Measurements from ENCODE around the gene IGSF5.
"Not testable (repeated sequence)": the region's sequence is repeated elsewhere in the genome, so short reads cannot be mapped to it uniquely, and the experiment has no call there.

IGSF5 gene

GRCh38 chr21:39737376-39738000 is 7.5 kb upstream of the IGSF5 start:
- DNase-seq (ENCODE audit: extremely low read depth in 1 of 2, low read depth in 1 of 2) = no peak

- no peak for DNase-seq (ENCODE audit: extremely low read depth in 1 of 2, low read depth in 1 of 2)
These were observed 6.4 kb upstream of the IGSF5 start for GRCh38 chr21:39738566-39738965.

GRCh38 chr21:39739531-39739930 is 5.5 kb upstream of the IGSF5 start:
- not testable (repeated sequence) for DNase-seq (ENCODE audit: extremely low read depth in 1 of 2, low read depth in 1 of 2)

- DNase-seq (ENCODE audit: extremely low read depth in 1 of 2, low read depth in 1 of 2) = not testable (repeated sequence)
These were observed 2.4 kb upstream of the IGSF5 start for GRCh38 chr21:39742561-39742960.

- DNase-seq (ENCODE audit: extremely low read depth in 1 of 2, low read depth in 1 of 2) = not testable (repeated sequence)
These were observed 349 bp downstream of the IGSF5 start for GRCh38 chr21:39745332-39745731.

- no peak for DNase-seq (ENCODE audit: extremely low read depth in 1 of 2, low read depth in 1 of 2)
These were observed 5.7 kb downstream of the IGSF5 start for GRCh38 chr21:39750670-39751069.

GRCh38 chr21:39754811-39755210 is 9.8 kb downstream of the IGSF5 start:
- no peak for DNase-seq (ENCODE audit: extremely low read depth in 1 of 2, low read depth in 1 of 2)

- DNase-seq (ENCODE audit: extremely low read depth in 1 of 2, low read depth in 1 of 2) = no peak
These were observed 11.3 kb downstream of the IGSF5 start for GRCh38 chr21:39756285-39756684.

- no peak for DNase-seq (ENCODE audit: extremely low read depth in 1 of 2, low read depth in 1 of 2)
These were observed 18.4 kb downstream of the IGSF5 start for GRCh38 chr21:39763272-39763970.

- no peak for DNase-seq (ENCODE audit: extremely low read depth in 1 of 2, low read depth in 1 of 2)
These were observed 29.2 kb downstream of the IGSF5 start for GRCh38 chr21:39774227-39774626.

GRCh38 chr21:39775816-39776215 is 30.8 kb downstream of the IGSF5 start:
- no peak for DNase-seq (ENCODE audit: extremely low read depth in 1 of 2, low read depth in 1 of 2)

- DNase-seq (ENCODE audit: extremely low read depth in 1 of 2, low read depth in 1 of 2) = no peak
These were observed 31.6 kb downstream of the IGSF5 start for GRCh38 chr21:39776589-39776988.

- DNase-seq (ENCODE audit: extremely low read depth in 1 of 2, low read depth in 1 of 2) = no peak
These were observed 36.3 kb downstream of the IGSF5 start for GRCh38 chr21:39781331-39781730.

- no peak for DNase-seq (ENCODE audit: extremely low read depth in 1 of 2, low read depth in 1 of 2)
These were observed 43.4 kb downstream of the IGSF5 start for GRCh38 chr21:39788383-39788782.

GRCh38 chr21:39796466-39796865 is 51.5 kb downstream of the IGSF5 start:
- DNase-seq (ENCODE audit: extremely low read depth in 1 of 2, low read depth in 1 of 2) = no peak

- DNase-seq (ENCODE audit: extremely low read depth in 1 of 2, low read depth in 1 of 2) = no peak
These were observed 54.2 kb downstream of the IGSF5 start for GRCh38 chr21:39799178-39799577.

- DNase-seq (ENCODE audit: extremely low read depth in 1 of 2, low read depth in 1 of 2) = no peak
These were observed 55.3 kb downstream of the IGSF5 start for GRCh38 chr21:39800311-39800710.

- DNase-seq (ENCODE audit: extremely low read depth in 1 of 2, low read depth in 1 of 2) = no peak
These were observed 57.2 kb downstream of the IGSF5 start for GRCh38 chr21:39802217-39802616.

- no peak for DNase-seq (ENCODE audit: extremely low read depth in 1 of 2, low read depth in 1 of 2)
These were observed 58.4 kb downstream of the IGSF5 start for GRCh38 chr21:39803393-39803792.

GRCh38 chr21:39804240-39804639 is 59.3 kb downstream of the IGSF5 start:
- no peak for DNase-seq (ENCODE audit: extremely low read depth in 1 of 2, low read depth in 1 of 2)

- DNase-seq (ENCODE audit: extremely low read depth in 1 of 2, low read depth in 1 of 2) = no peak
These were observed 61.0 kb downstream of the IGSF5 start for GRCh38 chr21:39805983-39806382.

- no peak for DNase-seq (ENCODE audit: extremely low read depth in 1 of 2, low read depth in 1 of 2)
These were observed 62.8 kb downstream of the IGSF5 start for GRCh38 chr21:39807738-39808137.

- DNase-seq (ENCODE audit: extremely low read depth in 1 of 2, low read depth in 1 of 2) = no peak
These were observed 65.0 kb downstream of the IGSF5 start for GRCh38 chr21:39809936-39810335.

Measured in activated CD8-positive, alpha-beta memory T cell treated with anti-CD3 and anti-CD28 coated beads for 1 hour (primary cell).